GM13976 (cell line): ENCODE measurements around the gene BBS4.

Experiments
- DNase-seq: peaks from one replicate; pipeline ENCODE4 v3.0.0; 2012; ENCODE audit warnings: low spot score
- in situ Hi-C: fragments of 300-500 bp; cut with MboI; formaldehyde crosslinking; loops from one replicate; pipeline ENCODE4 v1.12.0; 2022; ENCODE audit warnings: low sequenced_read_pairs, mixed read lengths, inconsistent platforms; ENCODE audit not compliant: unreplicated experiment
- TF ChIP-seq, protein P1 (sequence below): IDR thresholded peaks from 2 replicates; pipeline ENCODE4 v1.5.1; 2012; ENCODE audit warnings: borderline replicate concordance, mild to moderate bottlenecking; ENCODE audit not compliant: insufficient read depth; ENCODE audit errors: extremely low read depth, missing control alignments, control extremely low read depth

Gene BBS4

DNA sequence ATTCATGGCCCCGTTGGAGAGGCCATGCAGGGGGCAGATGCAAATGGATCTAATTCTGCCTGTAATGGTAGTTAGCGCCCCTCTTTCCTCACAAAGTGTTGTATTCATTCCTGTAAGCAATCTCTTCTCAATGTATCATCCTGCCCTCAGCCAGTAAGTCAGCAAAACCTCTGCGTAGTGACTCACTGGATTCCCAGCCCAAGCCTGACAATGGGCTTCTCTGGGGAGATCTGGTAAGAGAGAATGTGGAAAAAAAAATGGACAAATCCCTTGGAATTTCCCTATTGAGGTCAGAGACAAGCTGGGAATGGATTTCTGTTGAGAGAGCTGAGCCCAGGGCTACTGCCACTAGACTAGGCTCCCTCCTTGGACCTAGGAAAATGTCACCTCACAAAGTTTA, 72.2 kb downstream of the BBS4 start:
- DNase-seq, result no peak
- in situ Hi-C loops, result no loop called here
- TF ChIP-seq, protein P1, sequence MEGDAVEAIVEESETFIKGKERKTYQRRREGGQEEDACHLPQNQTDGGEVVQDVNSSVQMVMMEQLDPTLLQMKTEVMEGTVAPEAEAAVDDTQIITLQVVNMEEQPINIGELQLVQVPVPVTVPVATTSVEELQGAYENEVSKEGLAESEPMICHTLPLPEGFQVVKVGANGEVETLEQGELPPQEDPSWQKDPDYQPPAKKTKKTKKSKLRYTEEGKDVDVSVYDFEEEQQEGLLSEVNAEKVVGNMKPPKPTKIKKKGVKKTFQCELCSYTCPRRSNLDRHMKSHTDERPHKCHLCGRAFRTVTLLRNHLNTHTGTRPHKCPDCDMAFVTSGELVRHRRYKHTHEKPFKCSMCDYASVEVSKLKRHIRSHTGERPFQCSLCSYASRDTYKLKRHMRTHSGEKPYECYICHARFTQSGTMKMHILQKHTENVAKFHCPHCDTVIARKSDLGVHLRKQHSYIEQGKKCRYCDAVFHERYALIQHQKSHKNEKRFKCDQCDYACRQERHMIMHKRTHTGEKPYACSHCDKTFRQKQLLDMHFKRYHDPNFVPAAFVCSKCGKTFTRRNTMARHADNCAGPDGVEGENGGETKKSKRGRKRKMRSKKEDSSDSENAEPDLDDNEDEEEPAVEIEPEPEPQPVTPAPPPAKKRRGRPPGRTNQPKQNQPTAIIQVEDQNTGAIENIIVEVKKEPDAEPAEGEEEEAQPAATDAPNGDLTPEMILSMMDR, result no peak

DNA sequence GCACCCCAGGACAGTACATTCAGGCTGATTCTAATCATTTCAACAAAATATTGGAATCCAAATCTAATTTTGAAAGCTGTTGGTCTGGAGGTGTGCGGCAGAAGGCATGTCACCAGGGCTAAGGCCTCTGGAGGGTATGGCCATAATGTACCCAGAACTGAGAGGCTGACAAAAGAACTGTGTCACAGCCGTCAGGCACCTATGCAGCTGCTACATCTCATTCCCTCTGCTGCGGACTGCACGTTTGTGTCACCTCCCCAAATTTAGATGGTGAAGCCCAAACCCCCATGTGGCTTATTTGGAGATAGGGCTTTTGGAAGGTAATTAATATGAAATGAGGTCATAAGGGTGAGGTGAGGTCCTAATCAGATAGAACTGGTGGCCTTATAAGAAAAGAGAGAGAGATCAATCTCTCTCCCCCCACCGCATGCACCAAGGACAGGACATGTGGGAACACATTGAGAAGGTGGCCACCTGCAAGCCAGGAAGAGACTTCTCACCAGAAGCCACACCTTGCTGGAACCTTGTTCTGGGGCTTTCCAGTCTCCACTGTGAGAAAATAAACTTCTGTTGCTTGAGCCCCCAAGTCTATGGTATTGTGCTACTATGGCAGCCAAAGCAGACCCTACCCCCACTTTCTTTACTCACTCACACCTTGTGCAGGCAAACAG, 74.7 kb downstream of the BBS4 start:
- DNase-seq, result no peak
- in situ Hi-C loops, result no loop called here
- TF ChIP-seq, protein P1, result no peak

DNA sequence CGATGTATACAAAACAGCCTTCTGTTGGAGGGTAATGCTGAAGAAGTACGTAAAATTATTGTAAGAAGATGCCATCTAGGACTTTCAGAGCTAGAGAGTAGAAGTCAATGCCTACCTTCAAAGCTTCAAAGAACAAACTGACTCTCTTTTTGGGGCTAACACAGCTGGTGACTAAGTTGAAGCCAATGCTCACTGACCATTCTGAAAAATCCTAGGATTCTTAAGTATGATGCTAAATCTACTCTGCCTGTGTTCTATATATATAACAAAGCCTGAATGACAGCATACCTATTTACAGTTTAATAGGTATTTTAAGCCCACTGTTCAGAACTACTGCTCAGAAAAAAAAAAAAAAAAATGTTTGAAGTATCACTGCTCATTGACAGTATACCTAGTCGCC, 78.6 kb downstream of the BBS4 start:
- TF ChIP-seq, protein P1, result no peak
- in situ Hi-C loops, result no loop called here
- DNase-seq, result no peak

DNA sequence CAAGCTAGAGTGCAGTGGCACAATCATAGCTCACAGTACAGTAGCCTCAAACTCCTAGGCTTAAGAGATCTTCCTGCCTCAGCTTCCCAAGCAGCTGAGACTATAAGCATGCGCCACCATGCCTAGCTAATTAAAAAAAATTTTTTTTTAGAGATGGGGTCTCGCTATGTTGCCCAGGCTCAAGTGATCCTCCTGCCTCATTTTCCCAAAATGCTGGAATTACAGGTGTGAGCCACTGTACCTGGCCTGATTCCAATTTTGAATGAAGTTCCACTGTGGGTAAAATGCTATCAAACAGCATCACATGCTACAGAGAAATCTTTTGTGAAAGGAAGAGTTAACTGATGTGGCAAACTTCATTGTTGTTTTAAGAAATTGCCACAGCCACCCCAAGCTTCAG, 80.0 kb downstream of the BBS4 start:
- DNase-seq, result no peak
- in situ Hi-C loops, result no loop called here
- TF ChIP-seq, protein P1, result no peak

DNA sequence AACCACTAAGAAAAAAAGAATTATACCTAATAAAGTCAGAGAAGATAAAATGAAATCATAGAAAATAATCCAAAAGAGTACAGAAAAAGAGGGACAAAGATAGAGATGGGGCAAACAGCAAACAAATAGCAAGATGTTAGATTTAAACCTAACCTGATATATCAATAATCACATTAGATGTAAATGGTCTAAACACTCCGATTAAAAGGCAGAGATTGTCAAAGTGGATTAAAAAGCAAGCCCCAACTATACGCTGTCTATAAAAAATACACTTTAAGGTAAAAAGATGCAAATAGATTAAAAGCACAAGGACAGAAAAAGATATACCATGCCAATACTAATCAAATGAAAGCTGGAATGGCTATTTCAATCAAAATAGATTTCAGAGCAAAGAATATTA, 80.8 kb downstream of the BBS4 start:
- in situ Hi-C loops, result no loop called here
- TF ChIP-seq, protein P1, result no peak
- DNase-seq, result no peak

DNA sequence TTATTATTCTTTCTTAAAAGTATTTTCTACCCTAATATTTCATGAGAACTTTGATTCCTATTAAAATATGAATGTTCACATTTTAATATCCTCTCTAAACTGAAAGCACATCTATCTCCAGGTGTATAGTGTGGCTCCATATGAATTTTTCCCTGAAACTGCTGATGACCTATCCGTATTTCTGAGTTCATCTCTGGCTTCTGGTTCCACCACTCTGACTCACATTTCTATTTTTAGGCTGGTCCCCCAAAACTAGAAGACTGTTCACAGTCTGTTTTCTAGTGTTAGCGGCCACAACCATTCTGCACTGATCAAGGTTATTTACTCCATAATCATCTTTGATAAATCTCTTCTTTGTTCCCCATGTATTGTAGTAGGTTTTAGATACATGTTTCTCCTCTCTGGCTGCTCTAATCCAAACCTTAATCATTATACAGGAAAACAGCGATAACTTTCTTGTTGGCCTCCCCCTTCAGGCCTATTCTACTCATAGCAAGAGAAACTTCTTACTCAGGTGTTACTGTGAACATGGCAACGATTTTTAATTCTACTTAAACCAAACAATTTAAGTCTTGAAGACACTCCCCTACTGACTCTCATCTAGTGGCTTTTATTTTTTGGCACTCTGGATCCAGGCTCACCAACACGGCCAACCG, 84.8 kb downstream of the BBS4 start:
- in situ Hi-C loops, result no loop called here
- TF ChIP-seq, protein P1, result no peak
- DNase-seq, result no peak
